Thoracic aorta (tissue), 2 donors: ENCODE measurements around the gene SRGN. TPM values are rescaled to one million over a fixed set of nuclear protein-coding genes. Genes with fewer than 3 reads are reported as not detected.

ENCODE experiments used
- ATAC-seq: fragments of 150-250 bp; one replicate; pipeline ENCODE4 v1.8.0; 2017; ENCODE audit warnings: low read depth; ENCODE audit not compliant: insufficient number of reproducible peaks, low FRiP score
- DNase-seq: peaks from one replicate; pipeline ENCODE4 v3.0.0-alpha.2; 2020; ENCODE audit warnings: low spot score
- H3K27ac ChIP-seq, 2 donors: fragments of 200-600 bp; sonication (generic); 1 replicate in 1 of 2; 2 replicates in 1 of 2; pipeline ENCODE4 v1.5.1; 2016; ENCODE audit warnings: mild to moderate bottlenecking in 2 of 2, moderate library complexity in 2 of 2
- H3K27me3 ChIP-seq: fragments of 200-600 bp; sonication (generic); replicated peaks from 2 replicates; pipeline ENCODE4 v1.6.0; 2016; ENCODE audit warnings: mild to moderate bottlenecking; ENCODE audit not compliant: insufficient read depth
- H3K36me3 ChIP-seq: fragments of 200-600 bp; sonication (generic); one replicate; pipeline ENCODE4 v1.5.1; 2016
- H3K4me1 ChIP-seq, 2 donors: fragments of 200-600 bp; sonication (generic); 1 replicate in 1 of 2; 2 replicates in 1 of 2; pipeline versions ENCODE4 v1.5.1 to v1.6.0; 2016; ENCODE audit warnings: low read depth in 2 of 2, mild to moderate bottlenecking in 1 of 2; ENCODE audit not compliant: control insufficient read depth in 1 of 2
- H3K4me3 ChIP-seq: fragments of 200-600 bp; sonication (generic); 2 replicates; pipeline ENCODE4 v1.5.1; 2016; ENCODE audit warnings: mild to moderate bottlenecking
- H3K9me3 ChIP-seq: fragments of 200-600 bp; sonication (generic); 2 replicates; pipeline ENCODE4 v1.5.1; 2016
- total RNA-seq, 2 donors: library from RNA; depleted of rRNA; stranded (reverse); fragments of >200 nt; gene quantifications; one replicate each; pipeline versions ENCODE4 v1.1.0 to v1.2.3, GENCODE V29; 2016
- TF ChIP-seq, protein P1 (sequence below): fragments of 200-600 bp; sonication (generic); IDR thresholded peaks from one replicate; pipeline ENCODE4 v1.5.1; 2019; ENCODE audit warnings: antibody characterized with exemption

SRGN gene
- total RNA-seq, 2 donors from 2014 or later: 200 to 227 TPM

DNA sequence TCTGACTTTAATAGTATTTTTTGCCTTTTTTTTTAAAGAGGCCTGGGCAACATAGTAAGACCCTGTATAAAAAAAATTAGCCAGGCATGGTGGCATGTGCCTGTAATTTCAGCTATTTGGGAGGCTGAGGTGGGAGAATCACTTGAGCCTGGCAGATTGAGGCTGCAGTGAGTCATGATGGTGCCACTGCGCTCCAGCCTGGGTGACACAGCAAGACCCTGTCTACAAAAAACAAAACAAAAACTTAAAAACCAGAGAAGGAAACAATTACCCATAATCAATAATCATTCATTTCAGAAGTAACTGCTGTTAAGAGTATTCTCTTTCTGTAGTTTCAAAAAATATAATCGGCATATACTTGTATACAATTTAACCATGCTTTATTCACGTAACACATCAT lies 64.1 kb downstream of the SRGN start:
- no peak for DNase-seq
- Histone ChIP-seq H3K9me3 (no peaks in the 10 kb centered on the region), H3K27ac (no peak overlapping the region), H3K27me3 (no peaks in the 10 kb centered on the region), H3K36me3 (no peaks in the 10 kb centered on the region), H3K4me1 (peaks cover 0 to 3% of the 10 kb centered on the region in 2 donors), H3K4me3 (no peak overlapping the region)
- ATAC-seq: no peak
- TF ChIP-seq, protein P1, sequence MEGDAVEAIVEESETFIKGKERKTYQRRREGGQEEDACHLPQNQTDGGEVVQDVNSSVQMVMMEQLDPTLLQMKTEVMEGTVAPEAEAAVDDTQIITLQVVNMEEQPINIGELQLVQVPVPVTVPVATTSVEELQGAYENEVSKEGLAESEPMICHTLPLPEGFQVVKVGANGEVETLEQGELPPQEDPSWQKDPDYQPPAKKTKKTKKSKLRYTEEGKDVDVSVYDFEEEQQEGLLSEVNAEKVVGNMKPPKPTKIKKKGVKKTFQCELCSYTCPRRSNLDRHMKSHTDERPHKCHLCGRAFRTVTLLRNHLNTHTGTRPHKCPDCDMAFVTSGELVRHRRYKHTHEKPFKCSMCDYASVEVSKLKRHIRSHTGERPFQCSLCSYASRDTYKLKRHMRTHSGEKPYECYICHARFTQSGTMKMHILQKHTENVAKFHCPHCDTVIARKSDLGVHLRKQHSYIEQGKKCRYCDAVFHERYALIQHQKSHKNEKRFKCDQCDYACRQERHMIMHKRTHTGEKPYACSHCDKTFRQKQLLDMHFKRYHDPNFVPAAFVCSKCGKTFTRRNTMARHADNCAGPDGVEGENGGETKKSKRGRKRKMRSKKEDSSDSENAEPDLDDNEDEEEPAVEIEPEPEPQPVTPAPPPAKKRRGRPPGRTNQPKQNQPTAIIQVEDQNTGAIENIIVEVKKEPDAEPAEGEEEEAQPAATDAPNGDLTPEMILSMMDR: no peak

GRCh38 chr10:69153227-69153626 lies 65.3 kb downstream of the SRGN start:
- Histone ChIP-seq H3K4me1 (no peaks in the 10 kb centered on the region), H3K4me3 (no peak overlapping the region), H3K27ac (no peak overlapping the region), H3K27me3 (no peaks in the 10 kb centered on the region), H3K36me3 (peaks cover 4% of the 10 kb centered on the region), H3K9me3 (no peaks in the 10 kb centered on the region)
- TF ChIP-seq, protein P1: no peak
- DNase-seq (no peak), ATAC-seq (no peak)

Other genes starting within 250 kb of the SRGN start
- 10 to 100 TPM; 30.6 to 33.9 TPM for gene DDX50, start 186.8 kb upstream of the SRGN start, total RNA-seq
- gene DDX21, start 131.9 kb upstream of the SRGN start, total RNA-seq: 100 to 1,000 TPM in 1 of 2 donors, 10 to 100 TPM in 1; 32.1 to 122 TPM
- 10 to 100 TPM; 31.3 to 45.1 TPM for gene KIFBP, start 99.3 kb upstream of the SRGN start, total RNA-seq
- gene VPS26A, start 36.1 kb downstream of the SRGN start, total RNA-seq: 10 to 100 TPM; 29.5 to 46.3 TPM
- gene SUPV3L1, start 92.1 kb downstream of the SRGN start, total RNA-seq: 10 to 100 TPM; 30.7 to 55.1 TPM
- under 1 TPM in 1 of 2 donors, not detected in 1; 0.14 TPM for gene HKDC1, start 132.2 kb downstream of the SRGN start, total RNA-seq
- gene HK1, start 190.4 kb downstream of the SRGN start, total RNA-seq: 100 to 1,000 TPM; 150 to 158 TPM